HG03469 (cell line): ENCODE results near the gene JMJD8.

ENCODE experiments used
- ATAC-seq: cut with Tn5 transposase; IDR thresholded peaks from one replicate; pipeline ENCODE4 v1.9.1; 2021; ENCODE audit warnings: mild to moderate bottlenecking, moderate library complexity, moderate number of reproducible peaks; ENCODE audit not compliant: unreplicated experiment

The JMJD8 gene

GRCh38 chr16:710500-711075 lies 26.5 kb upstream of the JMJD8 start:
- ATAC-seq, result no peak

GRCh38 chr16:709566-710499 lies 25.7 kb upstream of the JMJD8 start:
- ATAC-seq, result no peak

GRCh38 chr16:708959-709358 lies 24.8 kb upstream of the JMJD8 start:
- ATAC-seq, result no peak

DNA sequence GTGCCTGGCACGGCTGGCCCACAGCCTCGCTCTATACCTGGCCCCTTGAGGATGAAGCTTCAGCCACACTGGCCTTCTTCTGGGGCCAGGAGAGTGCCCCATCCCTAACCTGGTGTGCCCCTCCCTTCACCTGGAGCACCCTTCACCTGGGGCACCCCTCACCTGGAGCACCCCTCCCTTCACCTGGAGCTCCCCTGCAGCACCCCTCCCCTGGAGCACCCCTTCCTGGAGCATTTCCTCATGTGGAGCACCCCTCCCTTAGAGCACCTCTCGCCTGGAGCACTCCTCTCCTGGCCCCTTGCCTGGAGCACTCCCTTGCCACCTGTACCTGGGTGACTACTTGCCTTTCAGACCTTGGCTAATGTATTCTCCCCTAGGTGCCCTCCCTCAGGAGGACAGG lies 23.9 kb upstream of the JMJD8 start:
- ATAC-seq, result no peak

DNA sequence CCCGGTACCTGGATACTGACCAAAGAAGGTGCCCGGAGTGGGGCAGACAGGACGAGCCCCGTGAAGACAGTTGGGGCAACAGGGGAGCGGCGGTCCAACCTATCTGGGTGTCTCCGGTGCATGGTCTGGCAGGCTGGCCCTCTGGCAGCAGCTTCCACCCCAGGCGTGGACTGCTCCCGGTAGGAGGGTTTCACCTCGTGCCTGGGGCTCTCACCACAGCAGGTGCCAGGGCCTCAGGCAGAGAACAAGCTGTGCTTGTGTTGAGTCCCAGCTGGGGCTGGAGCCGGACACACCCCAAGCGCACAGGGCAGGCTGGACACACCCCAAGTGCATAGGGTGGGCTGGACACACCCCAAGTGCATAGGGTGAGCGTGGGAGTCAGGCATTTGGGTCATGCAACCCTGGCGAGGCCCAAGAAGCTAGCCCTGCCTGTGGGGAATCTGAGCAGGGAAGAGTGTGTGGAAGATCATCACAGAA lies 23.0 kb upstream of the JMJD8 start:
- ATAC-seq, result no peak

DNA sequence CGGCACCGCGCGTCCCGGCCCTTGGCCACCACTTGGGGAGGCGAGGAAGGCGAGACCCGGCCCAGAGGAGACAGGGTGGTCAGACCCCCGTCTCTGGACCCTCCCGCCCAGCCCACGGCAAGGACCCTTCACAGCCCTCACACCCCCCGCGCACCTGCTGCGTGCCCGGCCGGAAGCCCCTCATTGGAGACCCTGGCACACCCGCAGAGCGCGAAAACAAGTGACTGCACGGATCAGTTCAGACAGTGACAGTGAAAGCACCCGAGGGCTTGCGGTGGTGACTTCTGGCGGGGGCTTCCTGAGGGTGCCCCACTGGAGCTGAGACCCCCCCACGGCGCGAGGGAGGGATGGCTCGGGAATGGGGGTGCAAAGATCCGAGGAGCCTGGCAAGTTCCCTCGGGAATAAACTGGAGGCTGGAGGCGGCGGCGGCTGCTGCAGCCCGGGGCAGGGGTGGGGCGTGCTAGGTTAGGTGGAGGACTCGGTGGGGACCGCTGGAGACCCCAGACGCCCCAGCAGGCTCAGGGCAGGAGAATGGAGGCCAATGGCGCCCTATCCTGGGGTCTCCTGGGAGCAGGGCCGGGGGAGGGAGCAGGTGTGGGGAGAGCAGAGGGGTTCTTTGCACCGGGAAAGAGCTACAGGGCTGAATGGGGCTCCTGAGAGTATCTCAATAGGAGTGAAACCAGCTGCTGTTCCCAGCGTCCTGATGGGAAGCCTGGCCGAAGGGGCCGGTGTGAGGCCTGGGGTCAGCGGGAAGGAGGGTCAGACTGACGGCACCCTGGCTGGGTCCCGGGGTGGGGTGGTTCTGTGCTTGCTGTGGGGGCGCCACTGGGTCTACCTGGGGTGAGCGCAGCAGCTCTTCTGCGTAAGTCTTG lies 22.3 kb upstream of the JMJD8 start:
- ATAC-seq, result no peak

- ATAC-seq, result no peak
Observed at GRCh38 chr16:705431-706188, 21.5 kb upstream of the JMJD8 start, which contains the start of gene FBXL16. FBXL16 (minus strand) TSS chr16:705801; CDS start chr16:697405, 8,396 bp downstream.

DNA sequence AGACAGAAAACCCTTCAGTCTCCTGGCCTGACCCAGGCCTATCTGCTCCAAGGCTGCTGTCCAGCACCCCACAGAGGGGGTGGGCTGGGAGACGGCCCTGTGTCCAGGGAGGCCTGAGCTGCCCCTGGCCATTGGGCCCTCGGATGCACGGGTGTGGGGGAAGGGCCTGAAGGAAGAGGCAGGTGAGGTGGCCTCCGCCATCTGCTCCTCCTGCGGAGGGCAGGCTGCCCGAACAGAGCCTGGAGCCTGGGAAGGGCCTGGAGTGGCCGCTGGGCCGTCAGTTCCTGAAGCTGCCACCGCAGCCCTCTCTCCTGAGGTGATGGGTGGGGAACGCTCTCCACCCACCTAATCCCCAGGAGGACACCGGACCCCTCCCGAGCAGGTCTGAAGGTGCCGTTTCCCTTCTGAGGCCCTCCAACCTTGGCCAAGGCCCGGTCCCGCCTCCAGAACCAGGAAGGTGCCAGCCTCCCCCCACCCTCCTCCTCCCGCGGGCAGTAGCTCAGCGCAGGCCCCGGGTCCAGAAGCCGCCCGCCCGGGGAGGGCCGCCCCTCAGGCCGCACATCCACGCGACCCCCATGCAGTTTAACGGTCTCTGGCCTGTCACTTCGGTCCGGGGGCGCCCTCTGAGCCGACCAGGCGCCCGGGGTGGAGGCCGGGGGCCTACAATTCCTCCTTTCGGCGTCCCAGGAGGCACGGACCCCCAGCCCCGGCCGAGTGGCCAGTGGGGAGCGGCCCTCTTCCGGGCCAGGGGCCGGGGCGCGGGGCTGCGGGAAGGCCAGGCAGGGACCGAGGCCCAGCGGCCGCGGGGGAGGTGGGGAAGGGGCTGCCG lies 20.6 kb upstream of the JMJD8 start:
- no peak for ATAC-seq

DNA sequence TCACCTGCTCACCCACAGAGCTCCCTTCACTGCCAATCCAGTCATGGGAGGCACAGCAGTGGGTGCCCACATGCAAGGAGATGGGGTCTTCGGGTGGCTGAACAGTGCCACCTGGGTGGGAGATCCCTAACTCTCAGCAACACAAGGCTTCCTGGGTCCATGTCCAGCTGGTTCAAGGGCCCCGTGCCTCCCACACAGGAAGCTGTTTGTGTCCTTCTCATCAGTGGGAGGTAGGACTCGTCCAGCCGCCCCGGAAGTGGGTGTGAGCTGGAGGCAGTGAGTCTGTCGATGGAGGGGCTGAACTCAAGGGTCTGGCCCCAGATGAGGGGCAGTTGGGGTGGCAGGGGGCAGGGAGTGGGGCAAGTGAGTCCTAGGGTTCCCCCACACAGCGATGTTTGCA lies 19.9 kb upstream of the JMJD8 start:
- ATAC-seq, result no peak

GRCh38 chr16:703406-703805 lies 19.3 kb upstream of the JMJD8 start:
- no peak for ATAC-seq

GRCh38 chr16:702341-702740 lies 18.2 kb upstream of the JMJD8 start:
- no peak for ATAC-seq

DNA sequence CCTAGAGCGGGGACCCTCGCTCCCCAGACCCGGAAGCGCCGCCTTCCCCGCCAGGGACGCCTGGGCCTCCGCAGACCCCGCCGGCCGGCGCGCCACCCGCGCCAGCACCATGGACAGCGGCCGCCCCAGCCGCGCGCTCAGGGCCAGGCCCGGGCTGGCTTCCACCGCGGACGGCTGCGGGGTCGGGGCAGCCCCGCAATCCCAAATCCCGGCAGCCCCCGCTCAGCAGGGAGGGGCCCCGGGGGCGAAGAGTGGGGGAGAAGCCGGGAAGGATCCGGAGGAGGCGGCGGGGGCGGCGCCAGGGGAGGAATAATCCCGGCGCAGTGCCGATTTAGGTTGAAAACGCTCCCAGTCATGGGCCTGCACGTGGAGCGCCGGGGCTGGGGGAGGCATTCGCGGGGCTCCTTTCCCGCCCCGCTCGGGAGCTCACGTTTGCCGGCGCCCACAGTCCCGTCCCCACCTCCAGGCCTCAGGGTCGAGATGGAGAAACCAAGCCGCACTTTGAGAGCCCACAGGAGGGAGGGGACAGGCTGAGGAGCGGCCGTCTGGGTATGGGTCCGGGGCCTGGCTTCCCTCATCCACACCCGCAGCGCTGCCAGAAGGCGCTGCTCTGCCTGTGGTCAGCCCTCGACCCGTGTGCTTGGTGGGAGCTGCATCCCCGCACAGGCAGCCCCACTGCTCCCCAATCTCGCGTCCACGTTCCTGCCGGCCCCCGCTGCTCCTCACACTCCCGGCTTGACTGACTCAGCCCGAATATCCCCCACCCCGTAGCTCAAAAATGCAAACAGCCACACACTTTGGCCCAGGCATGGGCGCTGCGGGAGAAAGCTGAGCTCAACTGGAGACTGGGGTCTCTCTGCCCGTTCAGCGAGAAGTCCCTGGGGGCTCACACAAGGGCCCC lies 16.8 kb upstream of the JMJD8 start:
- no peak for ATAC-seq

- no peak for ATAC-seq
Observed at GRCh38 chr16:698911-699671, 15.0 kb upstream of the JMJD8 start.

DNA sequence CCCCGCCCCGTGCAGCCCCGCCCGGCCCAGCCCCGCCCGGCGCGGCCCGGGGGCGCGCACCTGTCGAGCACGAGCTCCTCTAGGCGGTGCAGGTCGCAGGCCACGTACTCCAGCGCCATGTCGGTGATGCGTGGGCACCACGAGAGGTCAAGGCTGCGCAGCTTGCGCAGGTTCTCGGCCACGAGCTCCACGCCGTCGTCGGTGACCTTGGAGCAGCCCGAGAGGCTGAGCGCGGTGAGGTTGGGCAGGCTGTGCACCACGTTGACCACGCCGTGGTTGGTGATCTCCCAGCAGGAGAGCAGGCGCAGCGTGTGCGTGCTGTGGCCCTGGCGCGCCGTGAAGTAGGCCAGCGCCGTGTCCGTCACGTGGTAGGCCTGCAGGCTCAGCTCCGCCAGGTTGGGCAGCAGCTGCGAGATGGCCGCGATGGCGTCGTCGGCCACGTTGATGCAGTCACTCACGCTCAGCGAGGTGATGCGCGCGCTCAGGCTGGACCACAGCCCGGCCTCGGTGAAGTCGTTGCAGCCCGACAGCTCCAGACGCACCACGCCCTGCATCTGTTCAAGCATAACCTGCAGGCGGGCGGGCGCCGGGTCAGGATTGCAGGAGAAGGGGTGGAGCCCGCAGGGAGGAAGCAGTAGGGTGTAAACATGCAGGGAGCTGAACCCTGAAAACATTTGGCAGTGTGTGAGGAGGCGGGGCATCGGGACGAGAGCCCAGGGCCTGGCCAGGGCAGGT lies 11.4 kb upstream of the JMJD8 start:
- no peak for ATAC-seq

GRCh38 chr16:694863-695354 lies 10.8 kb upstream of the JMJD8 start:
- no peak for ATAC-seq

DNA sequence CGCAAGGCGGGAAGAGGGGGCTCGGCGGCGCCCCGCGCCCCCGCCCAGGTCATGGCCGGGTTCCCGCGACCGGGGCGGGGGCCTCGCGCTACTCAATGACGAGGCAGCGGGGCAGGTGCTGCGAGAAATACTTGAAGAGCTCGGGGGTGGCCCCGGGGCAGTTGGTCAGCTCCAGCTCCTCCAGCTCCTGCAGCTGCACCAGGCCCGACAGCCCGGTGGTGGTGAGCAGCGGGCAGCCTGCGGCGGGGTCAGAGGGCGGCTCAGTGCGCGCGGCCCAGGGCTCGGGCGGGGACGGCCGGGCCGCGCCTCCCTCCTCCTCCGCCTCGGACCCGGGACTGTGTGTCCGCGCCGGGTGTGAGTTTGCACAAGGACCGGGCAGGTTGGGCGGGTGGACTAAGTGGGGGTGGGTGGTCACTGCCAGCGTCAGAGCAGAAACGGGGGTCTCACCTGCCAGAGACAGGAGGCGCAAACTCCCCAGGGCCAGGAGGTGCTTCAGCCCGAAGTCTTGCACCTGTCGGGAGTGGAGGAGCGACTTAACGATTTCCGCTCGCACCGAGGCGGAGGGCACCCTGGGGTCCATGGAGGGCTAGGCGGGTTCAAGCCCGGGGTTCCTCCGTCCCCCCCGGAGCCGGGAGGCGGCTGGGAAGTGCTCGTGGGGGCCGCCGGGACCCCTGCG lies 10.2 kb upstream of the JMJD8 start:
- ATAC-seq, result no peak
